Measurements from ENCODE around the gene EPB41.
A peak's percentile ranks its signal among the peaks of the same experiment; 100 is the strongest.
"Not testable (repeated sequence)": the region's sequence is repeated elsewhere in the genome, so short reads cannot be mapped to it uniquely, and the experiment has no call there.

EPB41 gene

DNA sequence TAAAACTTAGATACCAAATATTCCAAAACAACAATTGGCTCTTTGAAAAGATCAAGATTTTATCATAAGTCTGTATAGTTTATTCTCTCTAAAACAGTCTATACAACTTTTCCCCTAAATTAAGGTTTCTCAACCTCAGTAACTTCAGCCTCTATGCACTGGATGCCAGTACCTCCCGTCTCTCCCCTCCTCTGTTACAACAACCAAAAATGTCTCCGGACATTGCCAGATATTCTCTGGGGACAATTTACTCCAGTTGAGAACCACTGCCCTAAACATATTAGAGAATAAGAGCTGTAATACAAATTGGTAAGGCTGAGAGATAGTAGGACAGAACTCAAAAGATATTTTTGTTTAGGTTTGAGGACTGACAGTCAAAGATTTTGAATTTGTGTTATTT, 137.7 kb downstream of the EPB41 start:
- no peak for DNase-seq (ENCODE audit: low read depth)

GRCh38 chr1:29052941-29053340, 138.6 kb downstream of the EPB41 start:
- no peak for DNase-seq (ENCODE audit: low read depth)

- peak; percentile 8 for DNase-seq (ENCODE audit: low read depth)
Observed at GRCh38 chr1:29055160-29055559, 140.8 kb downstream of the EPB41 start.

- no peak for DNase-seq (ENCODE audit: low read depth)
Observed at GRCh38 chr1:29056256-29056655, 141.9 kb downstream of the EPB41 start.

DNA sequence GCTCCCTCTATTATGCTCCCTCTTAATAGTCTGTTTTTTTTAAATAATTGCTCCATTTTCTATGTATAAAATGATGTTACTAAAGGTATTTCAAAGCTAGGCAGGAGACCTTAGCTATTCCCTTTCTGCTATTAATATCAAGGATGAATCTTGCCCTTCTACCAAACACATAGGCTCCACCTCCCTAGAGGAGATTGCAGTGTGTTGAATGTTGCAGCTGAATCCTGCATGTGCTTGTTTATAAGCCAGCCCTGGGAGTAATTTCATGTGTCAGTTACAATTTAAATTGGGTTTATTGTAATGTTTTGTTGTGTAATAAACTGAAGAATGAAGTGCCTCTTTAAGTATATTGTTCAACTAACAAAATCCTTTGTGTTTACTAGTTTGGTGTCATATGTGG, 143.3 kb downstream of the EPB41 start:
- DNase-seq (ENCODE audit: low read depth) = peak; percentile 3

GRCh38 chr1:29062157-29062942, 148.0 kb downstream of the EPB41 start:
- DNase-seq (ENCODE audit: low read depth) = no peak

- no peak for DNase-seq (ENCODE audit: low read depth)
Observed at GRCh38 chr1:29064064-29064463, 149.7 kb downstream of the EPB41 start.

DNA sequence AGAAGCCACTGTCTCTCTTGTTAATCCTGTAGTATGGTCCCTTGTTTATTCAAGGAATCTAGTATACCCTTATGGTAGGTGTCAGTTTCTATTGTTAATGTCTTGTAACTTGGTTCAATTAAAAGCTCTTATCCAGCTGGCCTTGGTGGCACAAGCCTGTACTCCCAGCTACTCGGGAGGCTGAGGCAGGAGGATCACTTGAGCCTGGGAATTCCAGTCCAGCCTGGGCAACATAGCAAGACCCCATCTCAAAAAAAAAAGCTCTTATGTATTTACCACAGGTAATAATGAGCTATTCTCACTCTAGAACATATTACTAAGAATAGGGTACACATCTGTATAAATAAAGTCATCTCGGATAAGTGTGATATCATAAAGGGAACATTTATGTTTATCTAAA, 162.8 kb downstream of the EPB41 start:
- DNase-seq (ENCODE audit: low read depth) = no peak

GRCh38 chr1:29079916-29080629, 165.7 kb downstream of the EPB41 start:
- DNase-seq (ENCODE audit: low read depth) = not testable (repeated sequence)

DNA sequence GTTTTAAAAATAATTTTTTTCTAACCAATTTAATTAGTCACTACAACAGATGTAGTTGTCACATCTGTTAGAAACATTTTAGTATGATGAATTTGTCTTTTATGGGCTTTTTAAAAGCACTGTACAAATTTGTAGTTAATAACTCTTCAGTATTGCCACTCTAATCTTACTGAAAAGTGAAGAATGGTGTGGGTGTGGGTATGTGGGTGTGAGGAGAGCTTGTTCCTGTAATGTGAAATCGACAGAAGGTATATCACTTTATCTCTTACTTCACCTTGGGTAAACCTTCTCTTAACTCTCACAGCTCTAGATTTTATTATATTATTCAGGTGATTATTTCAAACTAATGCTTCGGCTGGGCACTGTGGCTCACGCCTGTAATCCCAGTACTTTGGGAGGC, 166.8 kb downstream of the EPB41 start:
- no peak for DNase-seq (ENCODE audit: low read depth)

DNA sequence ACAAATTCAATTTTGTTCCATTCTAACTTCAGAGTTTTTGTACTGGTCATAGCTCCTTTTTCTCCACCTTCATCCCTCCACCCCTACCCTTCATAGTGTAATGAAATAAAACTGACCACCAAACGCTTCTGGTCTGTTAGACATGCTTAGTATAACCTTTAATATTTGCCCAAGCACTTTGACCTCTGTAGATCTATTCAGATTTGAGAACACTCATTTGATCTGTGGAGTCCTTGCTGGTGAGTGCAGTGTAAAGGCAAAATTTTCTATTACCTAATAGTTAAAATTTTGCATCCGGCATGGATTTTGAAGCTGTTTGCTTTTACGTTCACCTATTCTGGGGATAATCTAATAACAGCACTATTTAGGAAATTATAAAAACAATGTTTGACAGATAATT, 168.2 kb downstream of the EPB41 start:
- DNase-seq (ENCODE audit: low read depth) = no peak

DNA sequence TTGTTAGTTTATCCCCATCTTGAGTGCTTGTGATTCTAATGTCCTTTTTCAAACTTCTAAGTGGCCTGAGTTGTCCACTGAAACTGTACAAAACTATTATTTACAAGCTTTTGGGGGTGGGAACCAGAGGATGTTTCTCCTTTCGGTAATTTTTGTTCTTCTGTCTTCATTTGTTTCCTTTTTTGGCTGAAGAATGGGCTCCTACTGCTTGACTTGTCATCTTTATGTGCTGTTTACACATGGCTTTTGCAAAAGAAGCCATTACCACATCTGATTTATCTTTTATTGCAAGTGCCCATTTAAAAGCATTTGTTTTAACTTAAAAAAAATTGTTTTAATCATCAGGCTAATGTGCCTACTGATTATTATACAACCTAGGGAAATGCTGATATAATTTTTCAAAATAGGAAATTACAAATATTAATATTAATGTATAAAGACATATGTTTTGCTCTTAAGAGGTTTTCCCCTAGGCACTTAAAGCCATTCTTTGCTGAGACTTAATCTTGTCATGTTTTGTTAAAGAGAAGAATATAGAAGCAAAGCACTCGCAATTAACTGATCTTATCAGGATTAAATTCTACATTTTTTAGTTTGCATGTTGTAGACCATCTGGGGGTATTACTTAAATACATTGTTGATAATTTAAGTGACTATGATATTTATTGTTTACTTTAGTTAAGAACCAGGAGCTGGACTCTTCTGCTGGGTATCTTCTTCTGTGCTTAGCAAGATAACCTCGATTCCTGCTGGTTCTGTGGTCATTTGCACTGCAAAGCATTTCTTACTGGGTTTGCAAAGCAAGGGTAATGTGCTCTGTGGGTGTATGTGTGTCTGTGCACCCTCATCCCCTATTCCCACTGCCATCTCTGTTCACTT, 169.2 kb downstream of the EPB41 start:
- DNase-seq (ENCODE audit: low read depth) = no peak

- DNase-seq (ENCODE audit: low read depth) = no peak
Observed at GRCh38 chr1:29084196-29084521, 169.8 kb downstream of the EPB41 start.

- DNase-seq (ENCODE audit: low read depth) = no peak
Observed at GRCh38 chr1:29090937-29091618, 176.7 kb downstream of the EPB41 start.

DNA sequence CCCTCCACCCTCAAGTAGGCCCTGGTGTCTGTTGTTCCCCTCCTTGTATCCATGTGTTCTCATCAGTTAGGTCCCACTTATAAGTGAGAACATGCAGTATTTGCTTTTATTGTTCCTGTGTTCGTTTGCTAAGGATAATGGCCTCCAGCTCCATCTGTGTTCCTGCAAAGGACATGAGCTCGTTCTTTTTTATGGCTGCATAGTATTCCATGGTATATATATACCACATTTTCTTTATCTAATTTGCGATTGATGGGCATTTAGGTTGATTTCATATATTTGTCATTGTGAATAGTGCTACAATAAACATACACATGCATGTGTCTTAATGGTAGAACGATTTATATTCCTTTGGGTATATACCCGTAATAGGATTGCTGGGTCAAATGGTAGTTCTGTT, 178.3 kb downstream of the EPB41 start:
- not testable (repeated sequence) for DNase-seq (ENCODE audit: low read depth)

DNA sequence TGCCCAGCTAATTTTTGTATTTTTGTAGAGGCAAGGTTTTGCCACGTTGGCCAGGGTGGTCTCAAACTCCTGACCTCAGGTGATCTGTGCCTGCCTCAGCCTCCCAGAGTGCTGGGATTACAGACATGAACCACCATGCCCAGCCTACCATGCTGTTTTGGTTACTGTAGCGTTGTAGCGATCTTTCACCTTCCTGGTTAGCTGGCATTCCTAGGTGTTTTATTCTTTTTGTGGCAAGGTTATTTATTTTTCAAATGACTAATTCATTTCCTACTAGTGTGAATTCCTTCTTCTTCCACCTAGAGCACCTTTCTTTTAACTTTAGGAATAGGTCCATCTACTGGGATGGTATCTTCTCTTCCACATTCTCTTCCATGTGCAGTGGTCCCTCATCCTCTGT, 180.1 kb downstream of the EPB41 start:
- no peak for DNase-seq (ENCODE audit: low read depth)

GRCh38 chr1:29094954-29095353, 180.6 kb downstream of the EPB41 start:
- DNase-seq (ENCODE audit: low read depth) = no peak

DNA sequence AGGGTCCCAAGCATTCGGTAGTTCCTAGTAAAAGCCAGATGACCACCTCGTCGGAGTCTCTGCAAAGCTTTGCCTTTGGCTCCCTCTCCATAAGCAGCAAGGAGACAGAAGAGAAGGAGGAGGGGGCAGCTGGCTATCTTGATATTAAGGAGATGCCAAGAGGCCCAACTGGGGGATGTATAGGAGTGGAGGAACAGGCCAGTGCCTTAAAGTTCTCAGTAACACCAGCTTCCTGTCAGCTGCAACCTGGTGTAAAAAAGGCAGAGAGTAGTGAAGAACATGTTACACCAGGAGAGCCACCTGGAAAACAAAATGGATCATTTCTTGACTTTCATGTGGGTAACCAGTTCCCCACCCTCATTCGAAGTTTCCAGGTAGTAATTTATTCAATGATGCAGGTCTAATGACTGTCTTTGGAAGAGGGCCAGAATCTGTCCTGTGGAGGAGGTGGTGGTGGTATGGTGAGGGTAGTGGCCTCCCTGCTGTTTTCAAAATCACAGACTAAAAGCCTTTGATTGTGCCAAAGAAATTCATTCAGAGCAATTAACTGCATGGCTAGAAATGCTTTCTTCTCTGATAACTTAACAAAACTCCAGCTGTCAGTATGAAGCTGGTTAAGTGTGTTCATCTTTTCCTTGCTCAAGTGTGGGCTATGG, 182.0 kb downstream of the EPB41 start:
- no peak for DNase-seq (ENCODE audit: low read depth)

- DNase-seq (ENCODE audit: low read depth) = no peak
Observed at GRCh38 chr1:29099286-29099685, 184.9 kb downstream of the EPB41 start.

GRCh38 chr1:29100487-29100886, 186.1 kb downstream of the EPB41 start:
- no peak for DNase-seq (ENCODE audit: low read depth)

DNA sequence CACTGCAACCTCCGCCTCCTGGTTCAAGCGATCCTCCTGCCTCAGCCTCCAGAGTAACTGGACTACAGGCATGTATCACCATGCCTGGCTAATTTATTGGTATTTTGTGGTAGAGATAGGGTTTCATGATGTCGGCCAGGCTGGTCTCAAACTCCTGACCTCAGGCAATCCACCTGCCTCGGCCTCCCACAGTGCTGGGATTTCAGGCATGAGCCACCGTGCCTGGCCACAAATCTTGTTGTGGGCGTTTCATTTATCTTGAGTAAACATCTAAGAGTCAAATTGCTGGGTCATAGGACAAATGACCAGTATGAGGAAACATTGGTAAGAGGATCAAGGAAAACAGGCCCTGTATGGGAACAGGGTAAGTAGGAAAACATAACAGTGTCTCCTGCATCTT, 191.5 kb downstream of the EPB41 start:
- DNase-seq (ENCODE audit: low read depth) = peak; percentile 63

- DNase-seq (ENCODE audit: low read depth) = not testable (repeated sequence)
Observed at GRCh38 chr1:29108041-29108440, 193.7 kb downstream of the EPB41 start.
